Panc1 (cell line): ENCODE results near the gene CCN5. TPM values are rescaled to one million over a fixed set of nuclear protein-coding genes. Genes with fewer than 3 reads are reported as not detected.

Source experiments
- ATAC-seq: fragments of 200-7000 bp; cut with Tn5 transposase; 2 replicates; pipeline ENCODE4 v1.9.1; 2020; ENCODE audit warnings: mild to moderate bottlenecking, moderate library complexity
- BruUV-seq: library from RNA; stranded (reverse); fragments of 400-500 nt; replicated peaks from 2 replicates; lab custom pipeline; 2021; lab: Mats Ljungman, UMichigan
- CTCF ChIA-PET: fragments of 300-600 bp; sonication (Branson Sonifier 250); formaldehyde crosslinking; loops from one replicate; lab custom pipeline; 2022; ENCODE audit warnings: antibody characterized with exemption; lab: Charles Lee
- POLR2A ChIA-PET: fragments of 300-600 bp; sonication (Branson Sonifier 250); formaldehyde crosslinking; loops from one replicate; lab custom pipeline; 2022; ENCODE audit warnings: antibody characterized with exemption; lab: Charles Lee
- DNase-seq: peaks from one replicate; pipeline ENCODE4 v3.0.0-alpha.2; 2010; ENCODE audit warnings: low read depth, low spot score
- H3K27ac ChIP-seq: 2 replicates; pipeline ENCODE4 v1.5.1; 2011; ENCODE audit warnings: mild to moderate bottlenecking, low read length, inconsistent platforms
- H3K27me3 ChIP-seq: fragments of 200-500 bp; sonication (Bioruptor generic); 2 replicates; pipeline ENCODE4 v1.6.0; 2014; ENCODE audit warnings: low read length, inconsistent platforms; ENCODE audit not compliant: control insufficient read depth, insufficient read depth
- H3K36me3 ChIP-seq: fragments of 200-500 bp; sonication (Bioruptor generic); 2 replicates; pipeline ENCODE4 v1.5.1; 2014; ENCODE audit warnings: inconsistent platforms, mild to moderate bottlenecking, low read length, moderate library complexity; ENCODE audit not compliant: control insufficient read depth, insufficient read depth
- H3K4me1 ChIP-seq: 2 replicates; pipeline ENCODE4 v1.5.1; 2011; ENCODE audit warnings: inconsistent platforms, mild to moderate bottlenecking, low read length, moderate library complexity; ENCODE audit not compliant: control insufficient read depth, insufficient read depth
- H3K4me3 ChIP-seq, 2 experiments: 2 replicates each; pipeline ENCODE4 v1.5.1; 2011 to 2012; ENCODE audit warnings: low read depth in 2 of 2, low read length in 2 of 2, mild to moderate bottlenecking in 2 of 2, inconsistent platforms in 1 of 2, moderate library complexity in 1 of 2
- H3K9me3 ChIP-seq: fragments of 200-500 bp; sonication (Bioruptor generic); 2 replicates; pipeline ENCODE4 v1.5.1; 2014; ENCODE audit warnings: low read depth, mild to moderate bottlenecking, inconsistent platforms, low read length, moderate library complexity; ENCODE audit not compliant: control insufficient read depth, insufficient read depth
- POLR2AphosphoS5 ChIP-seq: IDR thresholded peaks from 2 replicates; pipeline ENCODE4 v1.6.1; 2012; ENCODE audit warnings: mild to moderate bottlenecking, low read depth, low read length, moderate library complexity
- REST ChIP-seq, 2 experiments: IDR thresholded peaks; 2 replicates each; pipeline ENCODE4 v1.6.1; 2011 to 2012; ENCODE audit warnings: low read depth in 2 of 2, control low read depth in 1 of 2, low read length in 1 of 2, mild to moderate bottlenecking in 1 of 2, moderate library complexity in 1 of 2; ENCODE audit not compliant: insufficient read depth in 1 of 2
- SIN3A ChIP-seq: IDR thresholded peaks from 2 replicates; pipeline ENCODE4 v1.6.1; 2012; ENCODE audit warnings: low read depth, mild to moderate bottlenecking, low read length, moderate library complexity, borderline replicate concordance; ENCODE audit not compliant: insufficient read depth
- TCF7L2 ChIP-seq: IDR thresholded peaks from 2 replicates; pipeline ENCODE4 v1.6.1; 2011; ENCODE audit warnings: mild to moderate bottlenecking, low read depth, low read length, inconsistent platforms
- in situ Hi-C: cut with HindIII; loops from 2 replicates; pipeline ENCODE4 v1.10.0; 2016; ENCODE audit warnings: low sequenced_read_pairs, low pct_unique_long_range_greater_than_20kb
- intact Hi-C: fragments of 100-400 bp; cut with micrococcal nuclease; formaldehyde crosslinking; loops from one replicate; pipeline ENCODE4 v1.10.0; 2022; ENCODE audit not compliant: unreplicated experiment
- total RNA-seq: library from RNA; stranded (reverse); gene quantifications from one replicate; pipeline ENCODE4 v1.2.1, GENCODE V29; 2021; ENCODE audit not compliant: unreplicated experiment
- TF ChIP-seq, protein P1 (sequence below): fragments of 450-650 bp; IDR thresholded peaks from 2 replicates; pipeline ENCODE4 v1.5.1; 2017; ENCODE audit warnings: mild to moderate bottlenecking

Gene CCN5
- total RNA-seq, 1 experiment from 2014 or later = 15.2 TPM

DNA sequence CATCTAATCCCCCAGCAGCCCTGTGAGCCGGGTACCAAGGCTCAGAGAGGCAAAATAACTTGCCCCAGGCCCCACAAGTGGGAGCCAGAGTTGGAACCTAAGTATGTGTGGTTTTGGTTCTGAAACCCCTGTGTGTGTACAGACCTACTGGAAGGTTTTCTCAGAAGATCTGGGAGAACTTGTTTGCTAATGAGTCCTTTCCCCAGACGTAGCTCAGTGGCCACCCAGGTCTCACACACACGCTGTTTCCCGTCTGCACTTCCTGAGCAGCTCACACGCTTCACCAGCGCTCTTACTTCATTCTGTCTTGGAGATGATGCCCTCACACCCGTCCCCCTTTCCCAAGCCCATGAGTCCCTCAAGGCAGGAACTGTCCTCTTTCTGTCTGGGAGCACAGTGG is 8.2 kb downstream of the CCN5 start:
- Histone ChIP-seq H3K27ac (peak overlapping the region; percentile 62), H3K27me3 (no peaks in the 10 kb centered on the region), H3K36me3 (no peaks in the 10 kb centered on the region), H3K4me3 (no peak overlapping the region), H3K9me3 (no peaks in the 10 kb centered on the region), H3K4me1 (peaks cover 57% of the 10 kb centered on the region)
- intact Hi-C loops = no loop called here
- in situ Hi-C loops = no loop called here
- TF ChIP-seq, protein P1, sequence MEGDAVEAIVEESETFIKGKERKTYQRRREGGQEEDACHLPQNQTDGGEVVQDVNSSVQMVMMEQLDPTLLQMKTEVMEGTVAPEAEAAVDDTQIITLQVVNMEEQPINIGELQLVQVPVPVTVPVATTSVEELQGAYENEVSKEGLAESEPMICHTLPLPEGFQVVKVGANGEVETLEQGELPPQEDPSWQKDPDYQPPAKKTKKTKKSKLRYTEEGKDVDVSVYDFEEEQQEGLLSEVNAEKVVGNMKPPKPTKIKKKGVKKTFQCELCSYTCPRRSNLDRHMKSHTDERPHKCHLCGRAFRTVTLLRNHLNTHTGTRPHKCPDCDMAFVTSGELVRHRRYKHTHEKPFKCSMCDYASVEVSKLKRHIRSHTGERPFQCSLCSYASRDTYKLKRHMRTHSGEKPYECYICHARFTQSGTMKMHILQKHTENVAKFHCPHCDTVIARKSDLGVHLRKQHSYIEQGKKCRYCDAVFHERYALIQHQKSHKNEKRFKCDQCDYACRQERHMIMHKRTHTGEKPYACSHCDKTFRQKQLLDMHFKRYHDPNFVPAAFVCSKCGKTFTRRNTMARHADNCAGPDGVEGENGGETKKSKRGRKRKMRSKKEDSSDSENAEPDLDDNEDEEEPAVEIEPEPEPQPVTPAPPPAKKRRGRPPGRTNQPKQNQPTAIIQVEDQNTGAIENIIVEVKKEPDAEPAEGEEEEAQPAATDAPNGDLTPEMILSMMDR = no peak
- TF ChIP-seq REST (IDR thresholded peaks at IDR 0.05; ENCODE audit: insufficient read depth in 1 of 2, low read depth in 2 of 2, low read length in 1 of 2) (no peak), SIN3A (no peak), TCF7L2 (no peak), POLR2AphosphoS5 (no peak)
- POLR2A ChIA-PET = interaction anchor here (1.3 kb wide), 1 partner anchor 20 kb away, joined by 3 read pairs; no protein-coding TSS in a partner anchor
- DNase-seq (no peak), ATAC-seq (no peak)
- CTCF ChIA-PET = no interaction called here
- no TSS peak for BruUV-seq

- ATAC-seq = no peak
- in situ Hi-C loops = no loop called here
These were observed 8.7 kb downstream of the CCN5 start for GRCh38 chr20:44723798-44724362.

More at GRCh38 chr20:44723798-44724362, 8.7 kb downstream of the CCN5 start:
- peaks cover 52% of the 10 kb centered on the region for H3K4me1 ChIP-seq
- ChIA-PET POLR2A (interaction anchor here (0.6 to 1.3 kb wide), 2 partner anchors 20 to 107 kb away, joined by 3 to 4 read pairs; no protein-coding TSS in a partner anchor), CTCF (no interaction called here)
- no peaks in the 10 kb centered on the region for H3K27me3 ChIP-seq
- no peaks in the 10 kb centered on the region for H3K9me3 ChIP-seq
- no TSS peak for BruUV-seq
- H3K27ac ChIP-seq = peak overlapping the region; percentile 62
- DNase-seq = no peak
- no peaks in the 10 kb centered on the region for H3K36me3 ChIP-seq
- H3K4me3 ChIP-seq = no peak overlapping the region
- TF ChIP-seq POLR2AphosphoS5 (no peak), REST (IDR thresholded peaks at IDR 0.05; ENCODE audit: insufficient read depth in 1 of 2, low read depth in 2 of 2, low read length in 1 of 2) (no peak), TCF7L2 (no peak)
- intact Hi-C loops = no loop called here
